Gastrocnemius medialis (tissue), 4 donors: ENCODE data around the gene CYB561D1.

Experiments
- CTCF ChIP-seq, 5 experiments: fragments of 450-650 bp in 3 of 5; fragments of 200-600 bp in 2 of 5; sonication (generic) in 2 of 5; IDR thresholded peaks in 4 of 5; conservative IDR thresholded peaks in 1 of 5; 1 replicate in 4 of 5; 2 replicates in 1 of 5; pipeline ENCODE4 v1.5.1; 2016 to 2019; ENCODE audit warnings: antibody characterized with exemption in 5 of 5, mild to moderate bottlenecking in 3 of 5, moderate library complexity in 3 of 5
- POLR2A ChIP-seq, 2 donors: fragments of 450-650 bp; IDR thresholded peaks; one replicate each; pipeline ENCODE4 v1.6.1; 2017; ENCODE audit warnings: antibody characterized with exemption in 2 of 2, mild to moderate bottlenecking in 2 of 2, moderate library complexity in 2 of 2

GRCh38 chr1:109466452-109467300, 27.2 kb upstream of the CYB561D1 start, which contains the start of gene SYPL2:
- TF ChIP-seq CTCF (IDR thresholded peaks at IDR 0.05 in 4 of 5, conservative IDR thresholded peaks at IDR 0.05 in 1 of 5), result peak in 3 of 5 experiments; percentile 8 to 14 (median 9)
- TF ChIP-seq POLR2A (IDR thresholded peaks at IDR 0.05), result peak; percentile 73 to 91
